Peyer's patch (tissue), 4 donors: ENCODE measurements around the gene KSR2. TPM values are rescaled to one million over a fixed set of nuclear protein-coding genes. Genes with fewer than 3 reads are reported as not detected.
A peak's percentile ranks its signal among the peaks of the same experiment; 100 is the strongest.

ENCODE experiments used
- DNase-seq, 3 donors: peaks; one replicate each; pipeline ENCODE4 v3.0.0-alpha.2; 2017 to 2019
- H3K27ac ChIP-seq, 4 donors: fragments of 200-600 bp; sonication (generic); one replicate each; pipeline ENCODE4 v1.5.1; 2016 to 2019
- H3K27me3 ChIP-seq, 2 donors: fragments of 200-600 bp; sonication (generic); one replicate each; pipeline ENCODE4 v1.5.1; 2019
- H3K36me3 ChIP-seq, 3 donors: fragments of 200-600 bp; sonication (generic); one replicate each; pipeline ENCODE4 v1.5.1; 2016 to 2019
- H3K4me1 ChIP-seq, 4 donors: fragments of 200-600 bp; sonication (generic); one replicate each; pipeline ENCODE4 v1.5.1; 2016 to 2019
- H3K4me3 ChIP-seq, 4 donors: fragments of 200-600 bp; sonication (generic); 1 replicate in 3 of 4; 2 replicates in 1 of 4; pipeline ENCODE4 v1.5.1; 2016 to 2019; ENCODE audit warnings: mild to moderate bottlenecking in 1 of 4
- H3K9me3 ChIP-seq, 4 donors: fragments of 200-600 bp; sonication (generic); one replicate each; pipeline ENCODE4 v1.5.1; 2016 to 2019; ENCODE audit warnings: mild to moderate bottlenecking in 1 of 4
- CTCF ChIP-seq, 6 experiments: fragments of 450-650 bp in 4 of 6; fragments of 200-600 bp in 2 of 6; sonication (generic) in 1 of 6; IDR thresholded peaks; one replicate each; pipeline ENCODE4 v1.5.1; 2017 to 2019; ENCODE audit warnings: antibody characterized with exemption in 6 of 6, mild to moderate bottlenecking in 3 of 6, moderate library complexity in 1 of 6
- POLR2A ChIP-seq, 2 donors: fragments of 450-650 bp; IDR thresholded peaks; one replicate each; pipeline ENCODE4 v1.5.1; 2017; ENCODE audit warnings: antibody characterized with exemption in 2 of 2, mild to moderate bottlenecking in 2 of 2, moderate library complexity in 2 of 2
- total RNA-seq, 4 donors: library from RNA; depleted of rRNA; stranded (reverse); fragments of >200 nt; gene quantifications; one replicate each; pipeline ENCODE4 v1.1.0, GENCODE V29; 2016

KSR2 gene
- total RNA-seq, 4 donors from 2014 or later = 0.27 to 0.53 (median 0.28) TPM; not detected in 1

GRCh38 chr12:117674313-117674712 lies 294.5 kb downstream of the KSR2 start:
- TF ChIP-seq CTCF (IDR thresholded peaks at IDR 0.05) (no peak), POLR2A (IDR thresholded peaks at IDR 0.05) (no peak)
- no peak overlapping the region for H3K4me3 ChIP-seq
- no peak for DNase-seq
- no peaks in the 10 kb centered on the region for H3K4me1 ChIP-seq
- no peaks in the 10 kb centered on the region for H3K27me3 ChIP-seq
- H3K9me3 ChIP-seq = no peaks in the 10 kb centered on the region
- H3K36me3 ChIP-seq = no peaks in the 10 kb centered on the region
- H3K27ac ChIP-seq = no peak overlapping the region

- DNase-seq = peak in 1 of 3 donors; percentile 57
Observed at GRCh38 chr12:117671734-117672133, 297.1 kb downstream of the KSR2 start.

GRCh38 chr12:117664169-117664568 lies 304.6 kb downstream of the KSR2 start:
- Histone ChIP-seq H3K4me1 (no peaks in the 10 kb centered on the region), H3K9me3 (no peaks in the 10 kb centered on the region), H3K27ac (no peak overlapping the region), H3K4me3 (no peak overlapping the region), H3K36me3 (no peaks in the 10 kb centered on the region), H3K27me3 (no peaks in the 10 kb centered on the region)
- TF ChIP-seq CTCF (IDR thresholded peaks at IDR 0.05) (no peak), POLR2A (IDR thresholded peaks at IDR 0.05) (no peak)
- no peak for DNase-seq

More at GRCh38 chr12:117671734-117672133, 297.1 kb downstream of the KSR2 start:
- H3K36me3 ChIP-seq = no peaks in the 10 kb centered on the region
- no peaks in the 10 kb centered on the region for H3K4me1 ChIP-seq
- peak in 2 of 6 experiments; percentile 11 to 19 for TF ChIP-seq CTCF (IDR thresholded peaks at IDR 0.05)
- TF ChIP-seq POLR2A (IDR thresholded peaks at IDR 0.05) = no peak
- H3K27me3 ChIP-seq = no peaks in the 10 kb centered on the region
- no peaks in the 10 kb centered on the region for H3K9me3 ChIP-seq
- H3K4me3 ChIP-seq = no peak overlapping the region
- H3K27ac ChIP-seq = no peak overlapping the region

GRCh38 chr12:117662620-117663395 lies 306.0 kb downstream of the KSR2 start:
- Histone ChIP-seq H3K9me3 (no peaks in the 10 kb centered on the region), H3K4me3 (no peak overlapping the region), H3K36me3 (no peaks in the 10 kb centered on the region), H3K27ac (no peak overlapping the region), H3K27me3 (no peaks in the 10 kb centered on the region), H3K4me1 (no peaks in the 10 kb centered on the region)
- no peak for TF ChIP-seq CTCF (IDR thresholded peaks at IDR 0.05)
- TF ChIP-seq POLR2A (IDR thresholded peaks at IDR 0.05) = no peak
- no peak for DNase-seq

- no peak for DNase-seq
Observed at GRCh38 chr12:117662220-117662619, 306.6 kb downstream of the KSR2 start.

More at GRCh38 chr12:117662220-117662619, 306.6 kb downstream of the KSR2 start:
- Histone ChIP-seq H3K27ac (no peak overlapping the region), H3K4me3 (no peak overlapping the region), H3K4me1 (no peaks in the 10 kb centered on the region), H3K27me3 (no peaks in the 10 kb centered on the region), H3K9me3 (no peaks in the 10 kb centered on the region), H3K36me3 (no peaks in the 10 kb centered on the region)
- no peak for TF ChIP-seq CTCF (IDR thresholded peaks at IDR 0.05)
- TF ChIP-seq POLR2A (IDR thresholded peaks at IDR 0.05) = no peak
